Peyer's patch (tissue), 4 donors: ENCODE data around the gene CD59. TPM values are rescaled to one million over a fixed set of nuclear protein-coding genes. Genes with fewer than 3 reads are reported as not detected.

Experiments used
- DNase-seq, 3 donors: peaks; one replicate each; pipeline ENCODE4 v3.0.0-alpha.2; 2017 to 2019
- H3K27ac ChIP-seq, 4 donors: fragments of 200-600 bp; sonication (generic); one replicate each; pipeline ENCODE4 v1.5.1; 2016 to 2019
- H3K27me3 ChIP-seq, 2 donors: fragments of 200-600 bp; sonication (generic); one replicate each; pipeline ENCODE4 v1.5.1; 2019
- H3K36me3 ChIP-seq, 3 donors: fragments of 200-600 bp; sonication (generic); one replicate each; pipeline ENCODE4 v1.5.1; 2016 to 2019
- H3K4me1 ChIP-seq, 4 donors: fragments of 200-600 bp; sonication (generic); one replicate each; pipeline ENCODE4 v1.5.1; 2016 to 2019
- H3K4me3 ChIP-seq, 4 donors: fragments of 200-600 bp; sonication (generic); 1 replicate in 3 of 4; 2 replicates in 1 of 4; pipeline ENCODE4 v1.5.1; 2016 to 2019; ENCODE audit warnings: mild to moderate bottlenecking in 1 of 4
- H3K9me3 ChIP-seq, 4 donors: fragments of 200-600 bp; sonication (generic); one replicate each; pipeline ENCODE4 v1.5.1; 2016 to 2019; ENCODE audit warnings: mild to moderate bottlenecking in 1 of 4
- CTCF ChIP-seq, 6 experiments: fragments of 450-650 bp in 4 of 6; fragments of 200-600 bp in 2 of 6; sonication (generic) in 1 of 6; IDR thresholded peaks; one replicate each; pipeline ENCODE4 v1.5.1; 2017 to 2019; ENCODE audit warnings: antibody characterized with exemption in 6 of 6, mild to moderate bottlenecking in 3 of 6, moderate library complexity in 1 of 6
- POLR2A ChIP-seq, 2 donors: fragments of 450-650 bp; IDR thresholded peaks; one replicate each; pipeline ENCODE4 v1.5.1; 2017; ENCODE audit warnings: antibody characterized with exemption in 2 of 2, mild to moderate bottlenecking in 2 of 2, moderate library complexity in 2 of 2
- total RNA-seq, 4 donors: library from RNA; depleted of rRNA; stranded (reverse); fragments of >200 nt; gene quantifications; one replicate each; pipeline ENCODE4 v1.1.0, GENCODE V29; 2016

CD59 gene
- total RNA-seq, 4 donors from 2014 or later = 48.7 to 85.1 (median 56.1) TPM

- H3K36me3 ChIP-seq = peaks cover 0 to 43% (median 0%) of the 10 kb centered on the region in 3 donors
- DNase-seq = no peak
- no peak overlapping the region for H3K4me3 ChIP-seq
- H3K9me3 ChIP-seq = no peaks in the 10 kb centered on the region
- TF ChIP-seq POLR2A (IDR thresholded peaks at IDR 0.05) = no peak
- no peak for TF ChIP-seq CTCF (IDR thresholded peaks at IDR 0.05)
- no peak overlapping the region for H3K27ac ChIP-seq
- H3K27me3 ChIP-seq = no peaks in the 10 kb centered on the region
- no peaks in the 10 kb centered on the region for H3K4me1 ChIP-seq
Measured at GRCh38 chr11:33747979-33748378, 11.8 kb upstream of the CD59 start.

GRCh38 chr11:33743291-33743690 is 7.1 kb upstream of the CD59 start:
- no peak for DNase-seq
- no peak overlapping the region for H3K27ac ChIP-seq
- no peak overlapping the region for H3K4me3 ChIP-seq
- no peaks in the 10 kb centered on the region for H3K27me3 ChIP-seq
- H3K4me1 ChIP-seq = no peaks in the 10 kb centered on the region
- TF ChIP-seq CTCF (IDR thresholded peaks at IDR 0.05) (no peak), POLR2A (IDR thresholded peaks at IDR 0.05) (no peak)
- no peaks in the 10 kb centered on the region for H3K9me3 ChIP-seq
- H3K36me3 ChIP-seq = peaks cover 0 to 22% (median 0%) of the 10 kb centered on the region in 3 donors

- H3K27me3 ChIP-seq = no peaks in the 10 kb centered on the region
- peaks cover 0 to 22% (median 0%) of the 10 kb centered on the region in 3 donors for H3K36me3 ChIP-seq
- H3K4me1 ChIP-seq = peaks cover 0 to 4% (median 0%) of the 10 kb centered on the region in 4 donors
- no peak for DNase-seq
- H3K27ac ChIP-seq = no peak overlapping the region
- TF ChIP-seq POLR2A (IDR thresholded peaks at IDR 0.05) (no peak), CTCF (IDR thresholded peaks at IDR 0.05) (peak; percentile 26 to 62 (median 50))
- H3K4me3 ChIP-seq = no peak overlapping the region
- H3K9me3 ChIP-seq = no peaks in the 10 kb centered on the region
Measured at GRCh38 chr11:33742249-33742851, 6.1 kb upstream of the CD59 start.

GRCh38 chr11:33741806-33742205 is 5.6 kb upstream of the CD59 start:
- TF ChIP-seq CTCF (IDR thresholded peaks at IDR 0.05) = no peak
- no peak for TF ChIP-seq POLR2A (IDR thresholded peaks at IDR 0.05)
- peaks cover 0 to 20% (median 0%) of the 10 kb centered on the region in 3 donors for H3K36me3 ChIP-seq
- H3K27me3 ChIP-seq = no peaks in the 10 kb centered on the region
- no peak overlapping the region for H3K4me3 ChIP-seq
- no peak for DNase-seq
- H3K27ac ChIP-seq = no peak overlapping the region
- no peaks in the 10 kb centered on the region for H3K9me3 ChIP-seq
- H3K4me1 ChIP-seq = peaks cover 0 to 5% (median 0%) of the 10 kb centered on the region in 4 donors

GRCh38 chr11:33737362-33737821 is 1.2 kb upstream of the CD59 start:
- Histone ChIP-seq H3K9me3 (no peaks in the 10 kb centered on the region), H3K4me3 (no peak overlapping the region), H3K4me1 (peaks cover 0 to 25% (median 3%) of the 10 kb centered on the region in 4 donors), H3K27ac (peak overlapping the region in 3 of 4 donors; percentile 80 to 88 (median 83)), H3K36me3 (no peaks in the 10 kb centered on the region), H3K27me3 (no peaks in the 10 kb centered on the region)
- no peak for TF ChIP-seq POLR2A (IDR thresholded peaks at IDR 0.05)
- TF ChIP-seq CTCF (IDR thresholded peaks at IDR 0.05) = no peak
- no peak for DNase-seq
